Hepatocyte (in vitro differentiated cells): Measurements from ENCODE around the gene UTP15. TPM values are rescaled to one million over a fixed set of nuclear protein-coding genes. Genes with fewer than 3 reads are reported as not detected.

Source experiments
- DNase-seq: peaks from one replicate; pipeline ENCODE4 v3.0.0-alpha.2; 2016; ENCODE audit warnings: low spot score
- H2AFZ ChIP-seq: fragments of 200-600 bp; sonication (generic); 2 replicates; pipeline ENCODE4 v1.6.0; 2016; ENCODE audit warnings: antibody characterized with exemption, mild to moderate bottlenecking
- H3K27ac ChIP-seq: fragments of 200-600 bp; sonication (generic); 2 replicates; pipeline ENCODE4 v1.5.1; 2016; ENCODE audit warnings: mild to moderate bottlenecking
- H3K27me3 ChIP-seq: fragments of 200-600 bp; sonication (generic); 2 replicates; pipeline ENCODE4 v1.6.1; 2016
- H3K36me3 ChIP-seq: fragments of 200-600 bp; sonication (generic); replicated peaks from 2 replicates; pipeline ENCODE4 v1.5.1; 2016; ENCODE audit warnings: low read depth; ENCODE audit not compliant: insufficient read depth
- H3K4me1 ChIP-seq: fragments of 200-600 bp; sonication (generic); 2 replicates; pipeline ENCODE4 v1.5.1; 2016; ENCODE audit warnings: mild to moderate bottlenecking, moderate library complexity; ENCODE audit not compliant: insufficient read depth
- H3K4me2 ChIP-seq: fragments of 200-600 bp; sonication (generic); 2 replicates; pipeline ENCODE4 v1.6.0; 2016
- H3K4me3 ChIP-seq: fragments of 200-600 bp; sonication (generic); 2 replicates; pipeline ENCODE4 v1.5.1; 2016; ENCODE audit warnings: mild to moderate bottlenecking
- H3K79me2 ChIP-seq: fragments of 200-600 bp; sonication (generic); 2 replicates; pipeline ENCODE4 v1.6.0; 2017; ENCODE audit warnings: mild to moderate bottlenecking
- H3K9me2 ChIP-seq: fragments of 200-600 bp; sonication (generic); replicated peaks from 2 replicates; pipeline ENCODE4 v1.6.0; 2017; ENCODE audit warnings: mild to moderate bottlenecking; ENCODE audit not compliant: insufficient read depth
- H3K9me3 ChIP-seq: fragments of 200-600 bp; sonication (generic); 2 replicates; pipeline ENCODE4 v1.5.1; 2016; ENCODE audit warnings: low read depth, mild to moderate bottlenecking
- H4K20me1 ChIP-seq: fragments of 200-600 bp; sonication (generic); 2 replicates; pipeline ENCODE4 v1.6.0; 2016; ENCODE audit warnings: mild to moderate bottlenecking; ENCODE audit not compliant: insufficient read depth, poor library complexity, severe bottlenecking
- CTCF ChIP-seq: fragments of 200-600 bp; sonication (generic); IDR thresholded peaks from 2 replicates; pipeline ENCODE4 v1.5.1; 2016; ENCODE audit warnings: antibody characterized with exemption, mild to moderate bottlenecking; ENCODE audit not compliant: poor library complexity
- EZH2 ChIP-seq: fragments of 200-600 bp; sonication (generic); IDR thresholded peaks from 2 replicates; pipeline ENCODE4 v1.6.1; 2016; ENCODE audit warnings: antibody characterized with exemption, mild to moderate bottlenecking, borderline replicate concordance
- EZH2phosphoT487 ChIP-seq: fragments of 200-600 bp; sonication (generic); IDR thresholded peaks from one replicate; pipeline ENCODE4 v1.6.1; 2018; ENCODE audit warnings: antibody characterized with exemption, mild to moderate bottlenecking, low read depth, moderate library complexity; ENCODE audit not compliant: unreplicated experiment, severe bottlenecking
- WGBS: methylation state at CpG from one replicate; pipeline ENCODE4 v1.1.6; 2016; ENCODE audit warnings: low lambda C conversion rate; ENCODE audit errors: missing lambda C conversion rate; 5-methylcytosine and 5-hydroxymethylcytosine counted together
- polyA plus RNA-seq: library from polyadenylated mRNA; unstranded; fragments of >200 nt; fragmentation: Nextera tagmentation; extraction: Ambion mirVana; gene quantifications from 2 replicates; pipeline ENCODE4 v1.2.1, GENCODE V29; 2016
- total RNA-seq: library from RNA; depleted of rRNA; stranded (reverse); fragments of >200 nt; gene quantifications from 2 replicates; pipeline ENCODE4 v1.2.3, GENCODE V29; 2014

Gene UTP15
- total and polyA plus RNA-seq, 2 experiments from 2014 or later: 11.0 to 20.7 TPM

- Histone ChIP-seq H3K4me3 (no peak overlapping the region), H3K9me3 (no peaks in the 10 kb centered on the region), H3K4me2 (no peak overlapping the region), H3K79me2 (no peaks in the 10 kb centered on the region), H3K36me3 (no peaks in the 10 kb centered on the region), H3K4me1 (no peaks in the 10 kb centered on the region), H3K27me3 (no peaks in the 10 kb centered on the region), H2AFZ (no peak overlapping the region), H4K20me1 (no peaks in the 10 kb centered on the region), H3K27ac (no peak overlapping the region), H3K9me2 (no peaks in the 10 kb centered on the region)
- TF ChIP-seq EZH2phosphoT487 (no peak), CTCF (no peak), EZH2 (no peak)
- DNase-seq: no peak
- WGBS: 94% methylated on average over 2 of the region's 2 CpGs
Measured at GRCh38 chr5:73534971-73535370, 30.6 kb upstream of the UTP15 start.

- H3K27ac ChIP-seq: no peak overlapping the region
- peaks cover 10% of the 10 kb centered on the region for H3K4me1 ChIP-seq
- H3K79me2 ChIP-seq: no peaks in the 10 kb centered on the region
- H4K20me1 ChIP-seq: no peaks in the 10 kb centered on the region
- no peaks in the 10 kb centered on the region for H3K36me3 ChIP-seq
- no peak overlapping the region for H3K4me2 ChIP-seq
- no peaks in the 10 kb centered on the region for H3K9me3 ChIP-seq
- no peaks in the 10 kb centered on the region for H3K9me2 ChIP-seq
- no peak overlapping the region for H2AFZ ChIP-seq
- DNase-seq: no peak
- no peak overlapping the region for H3K4me3 ChIP-seq
- 95% methylated on average over 2 of the region's 2 CpGs for WGBS
- no peaks in the 10 kb centered on the region for H3K27me3 ChIP-seq
- TF ChIP-seq CTCF: no peak
- TF ChIP-seq EZH2: no peak
- no peak for TF ChIP-seq EZH2phosphoT487
Measured at GRCh38 chr5:73539730-73540129, 25.8 kb upstream of the UTP15 start.

GRCh38 chr5:73540192-73540591, 25.4 kb upstream of the UTP15 start:
- DNase-seq: peak; percentile 28
- H3K4me2 ChIP-seq: no peak overlapping the region
- H3K79me2 ChIP-seq: no peaks in the 10 kb centered on the region
- H3K27me3 ChIP-seq: no peaks in the 10 kb centered on the region
- no peaks in the 10 kb centered on the region for H3K9me2 ChIP-seq
- no peaks in the 10 kb centered on the region for H4K20me1 ChIP-seq
- no peak overlapping the region for H3K4me3 ChIP-seq
- no peaks in the 10 kb centered on the region for H3K36me3 ChIP-seq
- no peak overlapping the region for H2AFZ ChIP-seq
- no peaks in the 10 kb centered on the region for H3K9me3 ChIP-seq
- TF ChIP-seq EZH2: no peak
- WGBS: 76% methylated on average over 3 of the region's 3 CpGs
- no peak overlapping the region for H3K27ac ChIP-seq
- H3K4me1 ChIP-seq: peaks cover 14% of the 10 kb centered on the region

GRCh38 chr5:73542020-73542419, 23.5 kb upstream of the UTP15 start:
- WGBS: 83% methylated on average over 4 of the region's 4 CpGs
- Histone ChIP-seq H3K4me1 (peaks cover 18% of the 10 kb centered on the region), H3K27ac (peak overlapping the region; percentile 62), H2AFZ (no peak overlapping the region), H3K9me2 (no peaks in the 10 kb centered on the region), H3K36me3 (no peaks in the 10 kb centered on the region), H3K4me3 (no peak overlapping the region), H3K4me2 (no peak overlapping the region), H3K79me2 (no peaks in the 10 kb centered on the region), H3K9me3 (no peaks in the 10 kb centered on the region), H3K27me3 (no peaks in the 10 kb centered on the region), H4K20me1 (no peaks in the 10 kb centered on the region)
- no peak for TF ChIP-seq EZH2
- TF ChIP-seq EZH2phosphoT487: no peak
- no peak for TF ChIP-seq CTCF
- no peak for DNase-seq
